EH (cell line): ENCODE data around the gene NF1.

Source experiments
- DNase-seq: peaks from one replicate; pipeline ENCODE4 v3.0.0-alpha.2; 2015; ENCODE audit warnings: low read depth

Gene NF1

DNA sequence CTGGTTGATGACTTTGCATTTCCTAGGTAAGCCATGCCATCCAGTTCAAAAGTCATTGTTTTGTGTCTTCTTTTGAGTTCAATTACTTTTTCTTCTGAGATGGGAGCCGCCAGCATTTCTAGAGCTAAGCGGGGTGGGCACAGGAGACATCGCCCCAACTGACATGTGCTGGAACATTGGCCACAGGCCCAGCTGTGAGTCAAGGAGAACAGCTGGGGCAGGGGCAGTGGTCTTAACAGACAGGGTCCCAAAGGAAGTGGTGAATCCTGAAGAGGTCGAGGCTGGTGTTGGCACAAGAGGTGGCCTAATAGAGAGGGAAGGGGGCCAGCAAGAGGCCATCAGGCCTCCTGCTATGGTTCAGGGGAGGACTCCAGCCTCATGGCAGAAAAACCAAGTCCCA lies 313.8 kb downstream of the NF1 start:
- no peak for DNase-seq

DNA sequence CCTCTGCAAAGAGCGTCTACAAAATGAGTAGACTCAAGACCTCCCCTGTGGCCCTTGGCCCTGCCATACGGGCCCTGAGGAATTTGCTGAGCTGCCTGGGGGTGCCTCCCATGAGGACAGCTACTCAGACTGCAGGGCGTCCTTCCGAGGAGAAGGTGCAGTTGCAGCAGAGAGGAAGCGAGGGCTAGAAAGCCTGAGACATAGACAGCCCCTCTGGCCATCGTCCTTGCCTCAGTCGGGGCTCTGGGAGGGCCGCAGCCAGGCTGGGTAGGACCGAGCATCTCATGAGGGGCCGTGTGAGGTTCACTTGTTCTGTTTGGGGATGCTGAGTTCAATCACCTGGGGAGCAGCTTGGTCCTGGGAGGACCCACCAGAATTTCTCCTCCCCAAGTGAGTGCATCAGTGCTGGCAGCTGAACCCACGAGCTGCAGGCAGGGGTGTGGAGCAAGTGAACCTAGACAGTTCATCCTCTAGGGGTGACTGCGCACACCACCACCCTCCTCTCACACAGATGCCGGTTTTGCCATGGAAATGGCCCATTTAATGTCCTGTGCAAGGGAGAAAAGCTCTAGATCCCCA lies 317.0 kb downstream of the NF1 start:
- DNase-seq, result no peak

DNA sequence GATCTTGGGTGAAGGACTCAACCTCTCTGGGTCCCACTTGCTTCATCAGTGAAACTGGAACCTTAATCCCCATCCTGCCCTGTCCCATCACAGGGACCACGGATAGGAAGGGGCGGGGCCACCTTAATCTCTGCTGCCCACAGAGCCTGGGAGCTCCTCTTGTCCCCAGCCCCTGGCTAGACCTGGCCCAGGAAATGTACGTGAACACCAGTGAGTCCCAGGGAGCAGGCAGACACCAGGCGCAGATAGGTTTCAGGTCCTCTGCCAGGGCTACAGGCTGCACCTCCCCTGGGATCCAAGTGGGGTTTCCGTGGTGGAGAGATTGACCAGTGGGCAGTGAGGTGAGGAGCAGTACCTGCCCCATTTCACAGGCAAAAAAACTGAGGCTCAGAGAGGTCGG lies 317.7 kb downstream of the NF1 start:
- no peak for DNase-seq

DNA sequence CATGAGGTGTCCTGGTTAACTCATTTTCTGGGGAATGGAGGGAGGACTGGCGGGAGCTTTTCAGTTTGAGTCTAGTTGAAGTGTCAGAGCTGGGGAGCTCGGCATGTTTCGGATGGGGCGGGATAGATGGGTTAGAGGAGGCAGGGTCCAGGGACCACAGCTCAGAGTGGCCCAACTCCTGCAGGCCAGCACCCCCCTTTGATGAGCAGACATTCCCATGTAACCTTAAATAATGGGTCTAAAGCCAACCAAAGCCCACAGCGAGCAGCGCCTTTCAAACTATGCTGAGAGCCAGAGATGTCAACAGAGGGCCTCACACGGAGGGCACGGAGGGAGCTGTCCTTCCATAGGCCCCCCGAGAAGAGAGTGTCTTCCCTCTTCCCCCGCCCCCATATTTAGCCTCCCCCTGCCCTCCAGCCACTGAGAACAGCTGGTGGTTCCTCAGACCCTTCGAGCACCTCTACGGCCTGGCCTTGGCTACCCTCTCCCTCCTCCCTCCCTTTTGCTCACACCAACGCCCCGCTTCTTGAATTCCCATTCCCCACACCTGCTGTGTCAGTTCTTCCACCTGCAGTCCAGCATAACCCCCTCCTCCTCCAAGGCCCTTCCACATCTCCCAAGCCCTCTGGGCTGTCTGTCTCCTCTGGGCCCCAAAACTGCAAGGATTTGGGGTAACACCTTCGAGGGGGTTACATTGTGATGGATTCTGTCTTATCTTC lies 318.5 kb downstream of the NF1 start:
- DNase-seq, result no peak

- peak; percentile 75 for DNase-seq
Measured at GRCh38 chr17:31413874-31414549, 319.2 kb downstream of the NF1 start.

- DNase-seq, result no peak
Measured at GRCh38 chr17:31414550-31414918, 319.8 kb downstream of the NF1 start.

DNA sequence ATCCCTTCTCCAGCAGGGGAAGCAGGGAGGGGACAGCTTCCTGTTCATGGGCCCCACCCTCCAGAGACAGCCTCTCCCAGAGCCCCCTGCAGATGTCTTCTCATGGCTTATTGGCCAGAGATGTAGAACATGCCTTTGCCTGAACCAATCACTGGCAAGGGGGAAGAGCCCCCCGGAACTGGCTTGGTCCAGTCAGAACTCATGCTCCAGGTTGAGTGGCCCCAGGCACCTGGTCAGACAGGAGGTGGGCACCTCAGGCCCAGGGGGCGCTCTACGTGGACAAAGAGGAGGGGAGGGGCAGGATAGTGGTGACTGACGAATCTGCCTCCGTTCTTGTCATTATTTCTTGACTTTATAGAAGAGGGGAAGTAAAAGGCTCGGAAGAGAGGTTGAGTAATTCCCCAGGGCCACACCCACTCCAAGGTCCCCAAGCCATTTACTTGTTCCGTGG lies 320.3 kb downstream of the NF1 start:
- DNase-seq, result no peak

GRCh38 chr17:31415640-31416502 lies 321.1 kb downstream of the NF1 start:
- DNase-seq, result no peak

DNA sequence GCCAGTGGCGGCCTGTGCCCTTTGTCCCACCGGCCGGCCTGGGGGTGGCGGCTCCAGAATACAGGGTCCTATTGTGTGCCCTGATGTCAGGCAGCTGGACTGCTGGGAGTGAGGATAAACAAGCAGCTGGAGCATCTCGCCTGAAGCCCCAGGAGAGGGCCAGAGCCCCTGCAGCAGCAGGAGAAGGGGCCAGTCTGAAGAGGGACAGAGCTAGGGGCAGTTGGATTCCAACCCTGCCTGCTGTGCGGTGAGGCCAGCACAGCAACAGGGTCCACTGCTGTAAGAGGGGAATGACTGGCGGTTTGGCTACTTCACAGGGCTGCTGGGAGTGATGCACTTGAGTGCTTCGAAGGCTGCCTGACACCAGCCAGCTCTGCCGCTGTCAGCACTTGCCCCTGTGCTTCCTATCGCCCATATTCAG lies 321.7 kb downstream of the NF1 start:
- DNase-seq, result no peak

DNA sequence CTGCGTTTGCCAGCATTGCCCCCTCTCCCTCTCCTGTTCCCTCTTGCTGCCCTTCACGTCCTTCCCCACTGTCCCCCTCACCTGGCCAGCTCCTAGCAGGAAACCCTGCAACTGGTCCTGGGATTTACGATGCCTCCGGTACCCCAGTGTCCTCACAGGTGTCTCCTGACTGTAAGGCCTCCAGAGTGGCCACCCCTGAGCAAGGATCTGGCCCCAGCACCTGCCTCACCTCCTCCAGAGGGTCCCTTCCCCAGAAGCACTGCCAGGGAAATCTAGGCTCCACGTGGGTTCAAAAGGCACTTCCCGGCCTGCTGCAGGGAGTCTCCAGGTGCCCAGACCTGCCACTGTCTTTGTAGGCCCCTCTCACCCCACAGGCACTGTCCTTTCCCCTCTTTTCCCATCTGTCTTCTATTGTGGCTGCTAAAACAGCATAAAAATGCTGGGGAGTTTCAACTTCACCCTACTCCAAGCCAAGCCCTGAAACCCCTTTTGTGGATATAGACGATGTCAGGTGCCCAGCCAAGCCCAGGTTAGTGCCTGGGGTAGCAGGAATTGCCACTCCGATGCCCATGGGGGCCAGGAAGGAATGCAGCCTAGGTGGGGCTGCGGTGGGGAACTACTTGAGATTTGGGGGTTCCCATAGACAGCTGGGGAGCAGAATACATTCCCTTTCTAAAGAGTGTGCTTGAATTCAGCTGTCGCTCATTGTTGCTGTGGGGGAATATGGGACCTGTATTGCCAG lies 322.4 kb downstream of the NF1 start:
- DNase-seq, result no peak

GRCh38 chr17:31418773-31419350 lies 324.1 kb downstream of the NF1 start:
- DNase-seq, result no peak

DNA sequence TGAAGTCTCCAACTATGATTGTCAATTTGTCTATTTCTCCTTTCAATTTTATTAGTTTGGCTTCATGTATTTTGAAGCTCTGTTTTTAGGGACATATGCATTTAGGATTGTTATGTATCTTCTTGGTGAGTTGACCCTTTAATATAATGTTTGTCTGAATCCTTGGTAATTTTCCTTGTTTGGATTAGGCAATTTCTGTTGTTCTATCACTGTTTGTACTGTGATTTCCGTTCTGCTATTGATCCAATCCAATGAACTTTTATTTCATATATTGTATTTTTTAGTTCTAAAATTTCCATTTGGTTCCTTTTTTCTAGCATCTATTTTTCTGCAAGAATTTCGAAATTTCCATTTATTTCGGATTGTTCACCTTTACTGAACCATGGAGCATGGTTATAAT lies 327.7 kb downstream of the NF1 start:
- DNase-seq, result no peak

- DNase-seq, result no peak
Measured at GRCh38 chr17:31424944-31425281, 330.1 kb downstream of the NF1 start.

DNA sequence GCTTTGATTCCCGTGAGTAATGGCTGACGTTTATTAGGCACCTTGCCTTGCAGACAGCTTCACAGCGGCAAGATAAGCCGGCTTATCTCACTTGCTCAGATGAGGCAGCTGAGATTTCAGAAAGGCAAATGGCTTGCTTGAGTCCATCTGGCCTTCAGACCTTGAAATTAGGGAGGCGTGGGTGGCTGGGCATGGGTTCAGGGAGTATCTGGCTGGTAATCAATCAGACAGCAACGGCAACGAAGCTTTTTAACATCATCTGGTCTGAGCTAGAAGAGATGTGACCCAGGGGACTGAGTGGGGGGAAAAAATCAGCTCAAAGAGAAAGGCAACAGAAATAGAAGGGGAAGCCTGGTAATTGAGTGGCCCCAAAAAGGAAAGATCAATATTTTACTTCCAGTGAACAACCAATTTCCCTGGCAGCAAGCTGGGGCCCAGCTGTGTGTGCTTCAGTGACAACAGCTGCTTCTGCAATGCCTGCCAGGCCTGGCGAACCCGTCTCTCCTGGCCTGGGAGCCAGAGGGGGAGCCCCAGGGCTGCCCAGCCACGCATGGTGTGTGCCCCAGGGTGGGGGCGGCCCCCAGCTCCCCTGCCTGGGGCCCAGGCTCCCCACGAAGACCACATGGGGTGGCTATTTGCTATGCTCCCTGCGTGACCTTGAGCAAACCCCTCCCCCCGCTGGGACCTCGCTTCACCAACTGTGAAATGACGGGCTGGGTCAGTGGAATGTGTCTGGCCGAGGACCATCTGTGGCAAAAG lies 330.7 kb downstream of the NF1 start:
- DNase-seq, result no peak
